ENCODE data around the gene IL17B.

Gene IL17B

GRCh38 chr5:149379177-149379761 lies at the start of gene IL17B:
Gene IL17B (minus strand): TSS chr5:149379292. CDS start chr5:149379225, 67 bp downstream.
- DNase-seq (ENCODE audit: low spot score): no peak

GRCh38 chr5:149428032-149428431 lies 48.9 kb upstream of the IL17B start:
- DNase-seq (ENCODE audit: low spot score): no peak

- no peak for DNase-seq (ENCODE audit: low spot score)
Observed at GRCh38 chr5:149427374-149427773, 48.3 kb upstream of the IL17B start.

- no peak for DNase-seq (ENCODE audit: low spot score)
Observed at GRCh38 chr5:149426931-149427330, 47.8 kb upstream of the IL17B start.

- no peak for DNase-seq (ENCODE audit: low spot score)
Observed at GRCh38 chr5:149425729-149426128, 46.6 kb upstream of the IL17B start.

- DNase-seq (ENCODE audit: low spot score): no peak
Observed at GRCh38 chr5:149424371-149425315, 45.6 kb upstream of the IL17B start.

- no peak for DNase-seq (ENCODE audit: low spot score)
Observed at GRCh38 chr5:149423794-149424268, 44.7 kb upstream of the IL17B start.

GRCh38 chr5:149423049-149423793 lies 44.1 kb upstream of the IL17B start:
- DNase-seq (ENCODE audit: low spot score): no peak

GRCh38 chr5:149422366-149423048 lies 43.4 kb upstream of the IL17B start:
- no peak for DNase-seq (ENCODE audit: low spot score)

- DNase-seq (ENCODE audit: low spot score): no peak
Observed at GRCh38 chr5:149421834-149422233, 42.7 kb upstream of the IL17B start.

- DNase-seq (ENCODE audit: low spot score): no peak
Observed at GRCh38 chr5:149421372-149421685, 42.2 kb upstream of the IL17B start.

GRCh38 chr5:149420545-149421371 lies 41.7 kb upstream of the IL17B start:
- DNase-seq (ENCODE audit: low spot score): peak; percentile 72

GRCh38 chr5:149419859-149420544 lies 40.9 kb upstream of the IL17B start:
- no peak for DNase-seq (ENCODE audit: low spot score)

GRCh38 chr5:149419532-149419858 lies 40.4 kb upstream of the IL17B start:
- DNase-seq (ENCODE audit: low spot score): no peak

- DNase-seq (ENCODE audit: low spot score): no peak
Observed at GRCh38 chr5:149418910-149419531, 39.9 kb upstream of the IL17B start.

GRCh38 chr5:149417711-149418368 lies 38.7 kb upstream of the IL17B start:
- no peak for DNase-seq (ENCODE audit: low spot score)

- no peak for DNase-seq (ENCODE audit: low spot score)
Observed at GRCh38 chr5:149416987-149417710, 38.1 kb upstream of the IL17B start.

- DNase-seq (ENCODE audit: low spot score): no peak
Observed at GRCh38 chr5:149415066-149415967, 36.2 kb upstream of the IL17B start.

Data from GM03348 (cell line).